HG02884 (cell line): Measurements from ENCODE around the gene TRIM52.
"Not testable (repeated sequence)": the region's sequence is repeated elsewhere in the genome, so short reads cannot be mapped to it uniquely, and the experiment has no call there.

Experiments used
- ATAC-seq: cut with Tn5 transposase; IDR thresholded peaks from one replicate; pipeline ENCODE4 v1.9.1; 2021; ENCODE audit warnings: mild to moderate bottlenecking, moderate library complexity; ENCODE audit not compliant: unreplicated experiment

TRIM52 gene

DNA sequence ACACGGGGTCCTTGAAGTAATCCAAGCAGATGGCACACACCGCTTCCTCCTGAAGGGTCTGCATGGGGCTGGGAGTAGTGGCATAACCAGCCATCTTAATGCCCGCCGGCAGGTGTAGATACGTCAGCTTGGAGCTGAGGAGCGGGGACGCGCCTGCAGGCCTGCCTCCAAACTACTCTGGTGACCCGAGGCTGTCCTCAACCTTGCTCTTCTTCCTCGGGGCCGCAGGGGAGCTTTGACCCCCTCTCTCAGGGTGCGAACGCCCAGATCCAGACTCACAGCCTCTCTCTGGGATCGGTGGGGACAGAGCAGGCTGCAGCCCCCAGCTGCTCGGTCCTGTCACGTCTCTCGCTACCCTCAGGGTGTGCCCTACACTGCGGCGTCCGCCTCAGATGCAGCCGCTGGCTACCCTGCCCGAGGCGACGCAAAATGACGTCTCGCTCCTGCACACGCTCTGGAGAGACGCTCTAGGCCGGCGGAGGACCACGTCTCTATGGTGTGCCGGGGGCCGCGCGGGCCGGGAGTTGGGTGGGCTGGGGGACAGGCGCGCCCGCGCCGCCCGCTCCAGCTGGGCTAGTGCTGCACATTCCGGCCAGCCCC, at the start of gene TRIM52:
Gene TRIM52, minus strand, starts transcription at position 424 of the 600 bp plus-strand sequence. Its CDS starts 330 bp downstream, at position 94.
- peak; percentile 85 for ATAC-seq

DNA sequence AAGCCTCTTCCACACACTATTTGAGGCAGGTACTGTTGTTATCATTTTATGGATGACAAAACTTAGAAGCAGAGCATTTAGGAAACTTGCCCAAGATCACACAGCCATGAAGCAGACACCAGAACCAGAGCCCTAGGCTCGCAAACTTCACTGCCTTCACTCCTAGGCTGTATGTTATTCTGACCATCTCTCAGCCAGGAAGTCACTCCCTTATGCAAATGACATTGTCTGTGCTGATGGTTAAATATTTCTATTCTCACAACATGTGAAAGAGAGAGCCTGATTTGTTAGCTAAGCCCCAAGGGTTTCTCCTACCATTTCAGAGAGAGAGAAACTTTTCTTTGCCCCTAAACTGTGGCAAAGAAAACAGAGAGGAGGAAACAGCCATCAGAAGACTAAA, 26.4 kb upstream of the TRIM52 start:
- not testable (repeated sequence) for ATAC-seq

DNA sequence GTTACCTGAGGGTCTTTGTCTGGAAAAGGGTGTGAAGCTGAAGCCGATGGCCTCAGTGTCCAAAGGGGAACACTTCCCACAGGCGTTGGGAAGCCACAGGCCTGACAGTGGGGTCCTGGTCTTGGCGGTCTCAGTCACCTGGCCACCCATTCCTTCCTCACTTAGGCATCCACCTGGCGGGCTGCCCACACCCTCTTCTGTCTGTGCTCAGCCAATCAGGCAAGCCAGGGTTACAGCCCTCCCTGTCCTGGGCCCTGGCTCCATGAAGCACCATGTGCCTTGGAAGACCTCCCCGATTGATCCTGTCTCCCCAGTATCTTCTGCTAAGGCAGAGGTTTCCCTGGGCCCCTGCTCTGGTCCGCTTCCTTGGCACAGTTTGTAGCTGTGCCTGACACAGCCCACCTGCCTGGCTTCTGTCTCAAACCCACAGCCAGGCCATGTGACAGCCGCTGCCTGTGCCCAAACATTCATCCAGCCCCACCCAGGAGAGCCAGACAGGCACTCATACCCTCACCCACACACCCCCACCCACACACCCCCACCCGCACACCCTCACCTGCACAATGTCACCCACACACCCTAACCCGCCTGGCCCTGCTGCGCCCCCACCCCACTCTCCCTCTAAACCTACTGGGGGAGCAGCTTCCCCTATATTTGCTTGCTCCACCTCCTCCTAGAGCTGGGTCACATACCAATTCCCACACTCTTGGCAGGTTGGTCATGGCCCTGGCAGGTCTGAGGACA, 25.2 kb upstream of the TRIM52 start:
- ATAC-seq = not testable (repeated sequence)

DNA sequence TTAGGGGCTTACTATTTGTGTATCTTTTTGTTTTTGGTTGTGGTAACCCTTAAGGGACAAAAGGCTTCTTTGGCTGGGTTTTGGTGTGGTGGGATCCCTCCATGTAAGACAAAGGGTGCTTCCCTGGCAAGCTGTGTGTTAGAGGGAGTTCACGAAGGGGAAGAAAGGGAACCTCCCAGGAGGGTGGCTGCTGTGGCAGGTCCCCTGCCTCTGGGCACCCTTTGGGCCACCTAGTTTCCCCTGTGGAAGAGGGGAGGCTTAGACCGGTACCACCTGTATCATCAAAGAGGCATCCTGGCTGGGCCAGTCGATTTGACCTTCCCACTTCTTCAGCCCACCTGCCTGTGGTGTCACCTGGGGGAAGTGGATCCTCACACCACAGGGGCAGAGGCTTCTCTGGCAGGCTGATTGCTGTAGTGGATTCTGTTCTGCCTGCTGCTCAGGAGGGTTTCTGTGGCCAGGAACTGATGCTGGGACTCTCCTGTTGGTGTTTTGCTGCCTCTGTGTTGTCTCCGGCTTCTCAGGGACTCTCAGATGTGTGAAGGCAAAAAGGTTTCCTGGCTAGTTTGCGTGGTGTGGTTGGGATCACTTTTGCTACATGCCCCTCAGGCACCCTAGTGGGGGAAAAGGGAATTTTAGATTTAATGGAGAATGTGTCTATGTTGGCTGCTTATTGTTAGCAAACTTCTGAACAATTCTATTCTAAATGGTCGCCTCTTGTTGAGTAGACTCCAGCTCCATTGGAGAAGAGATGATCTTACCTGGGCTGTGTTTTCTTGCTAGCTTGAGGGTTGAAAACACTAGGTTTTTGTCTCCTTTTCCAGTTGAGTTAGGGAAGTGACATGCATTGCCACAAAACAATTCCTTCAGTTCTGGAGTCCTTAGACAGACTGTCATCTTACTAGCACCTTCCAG, 23.2 kb upstream of the TRIM52 start:
- not testable (repeated sequence) for ATAC-seq

DNA sequence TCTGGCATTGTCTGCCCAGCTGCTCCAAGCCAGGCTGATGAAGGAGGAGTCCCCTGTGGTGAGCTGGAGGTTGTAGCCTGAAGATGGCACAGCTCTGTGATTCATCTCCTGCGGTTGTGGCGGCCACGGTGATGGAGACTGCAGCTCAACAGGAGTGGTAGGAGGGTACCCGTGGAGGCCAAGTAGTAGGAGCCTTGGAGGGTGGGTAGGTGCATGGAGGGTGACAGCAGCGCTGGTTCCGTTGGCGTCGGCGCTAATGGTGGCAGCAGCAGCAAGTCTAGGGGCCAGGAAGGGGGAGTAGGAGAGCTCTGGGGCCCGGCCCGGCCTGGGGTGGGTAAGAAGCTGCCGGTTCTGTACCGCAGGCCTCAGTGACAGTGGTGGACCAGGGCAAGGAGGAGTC, 22.4 kb upstream of the TRIM52 start:
- no peak for ATAC-seq

DNA sequence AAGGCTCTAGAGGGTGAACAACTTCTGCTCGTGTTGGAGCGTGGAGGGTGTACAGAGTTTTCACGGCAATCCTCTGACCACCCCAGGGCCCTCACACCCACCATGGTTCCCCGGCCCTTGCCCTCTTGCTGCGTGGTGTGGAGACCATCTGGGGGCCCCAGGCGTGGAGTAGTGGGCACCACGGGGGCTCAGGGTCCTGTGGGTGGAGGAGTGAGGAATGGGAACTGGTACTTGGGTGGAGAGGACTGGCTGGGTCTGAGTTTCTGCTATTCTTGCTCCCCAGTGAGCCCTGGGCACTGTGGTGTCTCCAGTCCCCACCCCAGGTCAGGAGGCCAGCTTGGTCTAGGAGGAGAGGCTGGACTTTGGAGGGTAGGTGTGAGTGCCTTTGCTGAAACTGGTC, 21.9 kb upstream of the TRIM52 start:
- ATAC-seq = no peak

DNA sequence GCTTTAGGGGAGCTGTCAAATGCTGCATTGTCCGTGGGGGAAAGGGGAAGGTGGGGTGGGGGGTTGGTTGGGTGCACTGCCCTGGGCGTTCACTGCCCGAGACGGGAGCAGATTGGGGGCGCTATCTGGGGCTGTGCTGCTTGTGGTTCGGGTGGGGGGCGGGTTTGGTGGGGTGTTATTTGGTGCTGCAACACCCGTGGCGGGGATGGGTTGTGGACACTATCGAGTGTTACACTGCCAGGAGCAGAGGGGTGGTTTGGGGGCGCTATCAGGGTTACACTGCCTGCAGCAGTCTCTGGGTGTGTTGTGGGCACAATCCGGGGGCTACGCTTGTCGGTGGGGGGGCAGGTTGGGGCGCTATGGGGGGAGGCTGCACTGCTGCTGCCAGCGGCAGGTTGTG, 21.5 kb upstream of the TRIM52 start:
- not testable (repeated sequence) for ATAC-seq

DNA sequence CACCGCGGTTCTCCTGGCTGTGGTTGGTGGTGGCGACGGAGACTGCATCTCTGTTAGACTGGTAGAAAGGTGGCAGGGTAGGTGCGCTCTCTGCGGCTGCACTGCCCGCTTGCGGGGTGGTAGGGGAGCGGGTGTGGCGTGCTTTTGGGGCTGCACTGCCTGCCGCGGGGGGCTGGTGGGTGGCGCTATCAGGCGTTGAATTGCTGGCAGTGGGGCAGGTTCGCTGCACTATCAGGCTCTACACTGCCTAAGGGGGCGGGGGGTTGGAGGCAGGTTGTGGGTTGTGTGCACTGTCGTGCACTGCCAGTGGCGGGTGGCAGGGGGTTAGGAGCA, 21.0 kb upstream of the TRIM52 start:
- ATAC-seq = no peak

DNA sequence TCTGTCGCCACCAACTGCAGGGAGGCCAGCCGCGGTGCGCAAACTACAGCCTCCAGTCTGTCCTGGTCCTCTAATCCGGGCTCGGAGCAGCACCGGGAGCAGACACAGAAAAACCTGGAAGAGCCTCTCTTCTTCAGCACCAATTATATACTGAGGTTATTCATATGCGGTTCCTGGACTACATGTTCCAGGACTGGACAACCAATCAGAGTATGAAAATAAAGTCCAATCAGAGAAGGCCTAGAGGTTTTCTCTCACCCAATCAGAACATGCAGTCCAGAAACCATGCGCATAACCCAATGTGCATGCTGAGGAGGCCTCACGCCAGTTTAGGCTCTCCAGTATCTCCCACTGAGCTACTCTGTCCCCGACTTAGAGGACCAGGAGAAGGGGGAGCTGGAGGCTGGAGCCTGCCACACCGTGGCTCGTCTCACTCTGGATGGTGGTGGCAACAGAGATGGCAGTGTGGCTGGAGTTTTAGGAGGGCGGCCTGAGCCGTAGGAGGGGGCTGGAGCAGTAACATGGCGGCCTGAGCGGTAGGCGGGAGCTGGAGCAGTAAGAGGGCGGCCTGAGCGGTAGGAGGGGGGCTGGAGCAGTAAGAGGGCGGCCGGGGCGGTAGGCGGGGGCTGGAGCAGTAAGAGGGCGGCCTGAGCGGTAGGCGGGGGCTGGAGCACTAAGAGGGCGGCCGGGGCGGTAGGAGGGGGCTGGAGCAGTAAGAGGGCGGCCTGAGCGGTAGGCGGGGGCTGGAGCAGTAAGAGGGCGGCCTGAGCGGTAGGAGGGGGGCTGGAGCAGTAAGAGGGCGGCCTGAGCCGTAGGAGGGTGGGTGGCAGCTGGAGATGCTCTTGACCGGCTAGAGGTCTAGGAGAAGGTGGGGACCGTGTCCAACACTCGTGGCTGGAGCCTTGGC, 20.4 kb upstream of the TRIM52 start:
- no peak for ATAC-seq

DNA sequence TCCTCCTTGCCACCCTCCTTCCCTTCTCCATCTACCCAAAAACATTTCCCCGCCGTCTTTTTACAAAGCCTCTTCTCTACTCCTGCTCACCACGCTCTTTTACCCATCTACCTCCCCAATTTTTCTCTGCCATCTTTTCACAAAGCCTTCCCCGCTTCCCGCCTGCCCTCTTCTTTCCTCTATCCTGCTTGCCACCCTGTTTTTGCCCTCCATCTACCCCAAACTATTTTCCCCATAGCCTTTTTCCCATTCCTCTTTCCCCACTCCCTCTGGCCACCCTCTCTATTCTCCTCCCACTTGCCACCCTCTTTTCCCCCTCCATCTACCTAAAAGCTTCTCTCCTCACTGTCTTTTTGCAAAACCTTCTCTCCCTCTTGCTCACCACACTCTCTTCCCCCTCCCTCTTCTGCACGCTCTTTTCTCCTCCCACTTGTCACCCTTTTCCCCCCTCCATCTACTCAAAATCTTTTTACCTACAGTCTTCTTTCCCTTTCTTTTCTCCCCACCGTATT, 19.4 kb upstream of the TRIM52 start:
- ATAC-seq = no peak

DNA sequence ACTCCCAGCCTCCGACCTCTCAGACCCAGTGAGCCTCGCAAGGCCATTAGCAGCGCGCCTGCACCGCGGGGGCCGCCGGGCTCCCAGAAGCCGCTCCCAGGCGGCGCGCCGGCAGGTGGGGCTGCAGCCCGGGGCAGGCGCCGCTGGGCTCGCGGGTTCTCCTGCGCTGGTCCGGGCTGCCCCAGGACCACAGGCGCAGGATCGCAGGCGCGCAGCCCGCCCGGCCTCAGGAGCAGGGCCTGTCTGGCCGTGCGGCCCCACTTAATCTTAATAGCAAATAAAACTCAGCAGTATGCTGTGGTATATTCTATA, 12.4 kb upstream of the TRIM52 start:
- not testable (repeated sequence) for ATAC-seq

DNA sequence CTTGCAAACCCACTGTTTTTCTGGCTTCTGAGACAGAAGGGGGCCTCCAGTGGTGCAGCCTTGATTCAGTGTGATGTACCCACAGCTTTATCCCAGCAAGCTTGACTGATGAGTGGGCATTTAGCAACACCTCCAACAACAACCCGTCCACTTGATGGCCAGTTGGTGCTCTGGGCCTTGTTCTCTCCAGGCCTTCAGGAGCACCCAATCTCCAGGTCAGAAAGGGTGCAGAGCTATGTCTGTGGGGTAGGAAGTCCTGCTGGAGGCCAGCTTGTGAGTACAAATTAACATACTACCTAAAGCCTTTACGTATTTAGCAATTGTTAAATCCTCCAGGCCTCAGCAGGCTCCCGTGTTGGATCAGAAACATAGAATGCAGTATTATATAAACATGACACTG, 10.1 kb upstream of the TRIM52 start:
- ATAC-seq = no peak

DNA sequence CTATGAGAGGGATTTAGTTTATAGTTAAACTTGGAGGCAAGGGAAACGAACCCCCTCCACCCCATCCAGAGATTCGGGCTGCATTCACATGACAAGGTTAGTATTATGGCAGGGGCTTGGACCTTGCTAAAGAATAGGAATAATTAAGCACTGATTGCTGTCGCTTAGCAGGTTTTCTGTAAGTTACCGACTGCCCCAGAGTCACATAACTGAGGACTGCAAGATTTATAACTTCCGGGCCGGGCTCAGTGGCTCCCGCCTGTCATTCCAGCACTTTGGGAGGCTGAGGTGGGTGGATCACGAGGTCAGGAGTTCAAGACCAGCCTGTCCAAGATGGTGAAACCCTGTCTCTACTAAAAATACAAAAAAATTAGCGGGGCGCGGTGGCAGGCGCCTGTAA, 7.0 kb upstream of the TRIM52 start:
- not testable (repeated sequence) for ATAC-seq

DNA sequence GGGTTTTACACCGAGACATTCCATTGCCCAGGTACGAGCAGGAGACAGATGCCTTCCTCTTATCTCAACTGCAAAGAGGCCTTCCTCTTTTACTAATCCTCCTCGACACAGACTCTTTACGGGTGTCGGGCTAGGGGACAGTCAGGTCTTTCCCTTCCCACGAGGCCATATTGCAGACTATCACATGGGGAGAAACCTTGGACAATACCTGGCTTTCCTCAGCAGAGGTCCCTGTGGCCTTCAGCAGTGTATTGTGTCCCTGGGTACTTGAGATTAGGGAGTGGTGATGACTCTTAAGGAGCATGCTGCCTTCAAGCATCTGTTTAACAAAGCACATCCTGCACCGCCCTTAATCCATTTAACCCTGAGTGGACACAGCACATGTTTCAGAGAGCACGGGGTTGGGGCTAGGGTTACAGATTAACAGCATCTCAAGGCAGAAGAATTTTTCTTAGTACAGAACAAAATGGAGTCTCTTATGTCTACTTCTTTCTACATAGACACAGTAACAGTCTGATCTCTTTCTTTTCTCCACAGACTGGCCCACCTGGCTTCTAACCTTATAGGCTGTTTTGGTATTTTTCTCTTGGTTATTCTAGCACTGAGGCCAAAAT, 6.5 kb upstream of the TRIM52 start:
- ATAC-seq = not testable (repeated sequence)

DNA sequence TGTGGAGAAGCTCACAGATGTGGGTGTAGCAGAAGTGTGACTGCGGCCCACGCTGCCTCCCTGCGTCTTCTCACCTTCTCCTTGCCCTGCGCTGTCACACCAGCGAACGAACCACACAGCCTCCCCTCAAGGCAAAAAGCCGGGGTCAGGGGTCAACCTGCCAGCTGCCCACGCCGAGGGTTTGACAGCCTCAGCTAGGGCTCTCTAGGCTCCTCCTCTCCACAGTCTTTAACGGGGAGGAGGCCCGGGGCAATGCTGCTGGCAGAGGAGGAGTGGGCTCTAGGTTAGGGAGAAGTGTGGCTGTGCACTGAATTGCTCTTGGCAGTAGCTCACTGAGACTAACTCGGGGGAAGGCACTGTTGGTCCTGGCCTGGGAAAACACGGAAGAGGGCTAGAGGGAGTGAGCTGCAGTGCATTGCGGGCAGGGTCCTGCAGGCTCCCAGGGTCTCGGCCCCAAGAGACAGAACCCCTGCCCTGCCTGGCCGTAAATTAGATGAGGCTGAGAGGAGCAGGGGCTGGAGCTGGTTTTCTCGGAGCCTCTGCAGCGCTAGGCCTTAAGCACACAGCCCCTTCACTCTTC, 4.2 kb upstream of the TRIM52 start:
- ATAC-seq = no peak

DNA sequence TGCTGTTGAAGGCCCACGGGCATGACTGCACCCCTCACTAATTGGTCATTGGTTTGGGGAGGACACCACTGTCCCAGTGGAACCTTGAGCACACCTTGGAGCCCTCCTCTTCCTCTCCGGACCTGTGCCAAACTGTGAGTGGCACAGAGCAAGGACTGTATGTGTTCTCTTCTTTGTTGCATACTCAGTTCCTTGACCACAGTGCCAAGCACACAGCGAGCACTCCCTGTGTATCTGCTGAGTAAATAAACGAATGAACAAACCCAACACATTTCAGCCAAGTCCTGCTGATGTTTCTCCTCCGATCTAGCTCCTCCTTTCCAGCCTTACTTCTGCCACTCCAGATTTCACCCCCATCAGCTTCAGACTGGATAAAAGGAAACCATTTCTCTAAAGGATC, 2.7 kb upstream of the TRIM52 start:
- no peak for ATAC-seq

DNA sequence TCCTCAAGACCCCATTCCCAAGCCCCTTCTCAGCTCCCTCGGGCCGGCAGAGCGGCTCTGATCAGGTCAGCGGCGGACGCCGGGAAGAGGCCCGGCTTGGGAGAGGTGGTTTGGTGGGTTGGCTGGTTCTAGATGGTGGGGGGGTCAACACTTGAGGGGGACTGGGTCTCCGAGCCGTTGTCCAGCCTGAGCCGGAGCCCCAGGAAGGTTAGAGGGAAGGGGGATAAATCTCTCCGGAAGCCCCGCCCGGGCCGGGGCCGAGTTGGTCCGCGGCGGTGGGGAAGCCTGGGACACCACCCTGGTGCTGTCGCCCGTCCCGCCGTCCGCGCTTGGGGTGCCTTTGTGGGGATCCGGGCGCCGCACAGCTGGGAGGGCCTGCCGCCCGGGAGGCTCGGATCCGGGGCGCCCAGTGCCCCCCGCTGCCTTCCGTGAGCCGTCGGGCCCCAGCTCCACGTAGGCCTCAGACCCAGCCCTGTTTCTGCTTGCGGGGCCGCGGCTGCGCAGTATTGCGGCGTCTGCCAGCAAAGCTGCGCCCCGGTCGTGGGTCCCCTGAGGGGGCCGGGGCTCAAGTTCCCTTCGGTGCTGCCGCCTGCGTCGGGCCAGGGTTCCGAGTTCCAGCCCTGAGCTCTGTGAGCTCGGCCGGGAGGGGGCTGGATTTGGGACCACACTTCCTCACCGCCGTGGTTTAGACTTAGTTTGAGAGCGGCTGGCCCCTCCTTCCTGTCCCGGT, 542 bp upstream of the TRIM52 start:
- ATAC-seq = peak; percentile 42

DNA sequence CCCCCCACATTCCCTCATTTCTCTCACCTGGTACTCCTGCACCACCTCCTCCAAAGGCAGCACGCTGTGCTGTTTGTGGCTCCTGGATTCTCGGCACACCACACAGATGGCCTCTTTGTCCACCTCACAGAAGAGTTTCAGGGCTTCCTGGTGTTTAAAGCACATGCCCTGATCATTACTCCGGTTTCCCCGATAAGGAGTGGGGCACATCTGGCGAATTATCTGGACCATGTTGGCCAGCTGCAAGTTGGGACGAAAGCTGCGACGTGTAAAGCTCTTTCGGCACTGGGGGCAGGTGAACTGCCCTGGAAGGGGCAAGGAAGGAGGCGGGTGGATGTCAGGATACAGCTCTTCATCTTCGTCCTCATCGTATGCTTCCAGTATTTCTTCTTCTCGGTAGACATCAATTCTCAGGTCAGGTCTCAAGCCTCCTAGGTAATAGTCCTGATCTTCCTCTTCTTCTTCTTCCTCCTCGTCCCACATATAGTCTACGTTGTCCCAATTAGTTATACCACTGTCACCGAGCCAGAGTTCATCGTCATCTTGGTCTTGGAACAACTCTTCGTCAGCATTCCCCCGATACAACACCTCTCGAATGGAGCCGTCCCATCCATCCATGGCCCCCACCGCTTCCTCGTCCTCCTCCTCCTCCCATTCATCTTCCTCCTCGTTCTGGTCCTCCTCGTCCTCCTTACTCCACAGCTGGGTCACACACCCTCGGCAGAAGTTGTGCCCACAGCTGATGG, 796 bp downstream of the TRIM52 start:
- ATAC-seq = no peak
